Keratinocyte (primary cell): Measurements from ENCODE around the gene STON2. TPM values are rescaled to one million over a fixed set of nuclear protein-coding genes. Genes with fewer than 3 reads are reported as not detected.
A peak's percentile ranks its signal among the peaks of the same experiment; 100 is the strongest.

Source experiments
- DNase-seq: peaks from one replicate; pipeline ENCODE4 v3.0.0-alpha.2; 2011; ENCODE audit warnings: low read depth, missing footprints, low spot score
- FAIRE-seq: peaks from 2 replicates; lab custom pipeline; 2011; peaks lifted over from hg19 to GRCh38; lab: Jason Lieb, UNC
- H2AFZ ChIP-seq: 2 replicates; pipeline ENCODE4 v1.6.0; 2012; ENCODE audit warnings: low read length, control low read depth, inconsistent platforms; ENCODE audit not compliant: control insufficient read depth
- H3K27ac ChIP-seq: 2 replicates; pipeline ENCODE4 v1.5.1; 2011; ENCODE audit warnings: low read length; ENCODE audit not compliant: control insufficient read depth, insufficient read depth
- H3K27me3 ChIP-seq: 3 replicates; pipeline ENCODE4 v1.6.0; 2011; ENCODE audit warnings: low read length; ENCODE audit not compliant: control insufficient read depth, insufficient read depth; ENCODE audit errors: extremely low read depth
- H3K36me3 ChIP-seq, 2 experiments: 2 replicates in 1 of 2; 3 replicates in 1 of 2; pipeline ENCODE4 v1.5.1; 2011; ENCODE audit warnings: low read length in 2 of 2, mild to moderate bottlenecking in 1 of 2; ENCODE audit not compliant: control insufficient read depth in 2 of 2, insufficient read depth in 2 of 2; ENCODE audit errors: extremely low read depth in 1 of 2
- H3K4me1 ChIP-seq: 3 replicates; pipeline ENCODE4 v1.5.1; 2011; ENCODE audit warnings: low read length; ENCODE audit not compliant: control insufficient read depth, insufficient read depth; ENCODE audit errors: extremely low read depth
- H3K4me2 ChIP-seq: 3 replicates; pipeline ENCODE4 v1.6.0; 2011; ENCODE audit warnings: low read depth, low read length; ENCODE audit not compliant: control insufficient read depth, insufficient read depth; ENCODE audit errors: extremely low read depth
- H3K4me3 ChIP-seq, 3 experiments: fragments of 200-600 bp in 1 of 3; sonication (generic) in 1 of 3; 2 replicates in 2 of 3; 3 replicates in 1 of 3; pipeline ENCODE4 v1.5.1; 2011 to 2016; ENCODE audit warnings: low read length in 3 of 3, mild to moderate bottlenecking in 3 of 3, control low read depth in 2 of 3, inconsistent platforms in 1 of 3, low read depth in 1 of 3, mixed read lengths in 1 of 3, mixed run types in 1 of 3, moderate library complexity in 1 of 3; ENCODE audit not compliant: control insufficient read depth in 2 of 3, insufficient read depth in 2 of 3; ENCODE audit errors: extremely low read depth in 1 of 3
- H3K79me2 ChIP-seq: 2 replicates; pipeline ENCODE4 v1.6.0; 2012; ENCODE audit warnings: low read length; ENCODE audit not compliant: control insufficient read depth, insufficient read depth
- H3K9ac ChIP-seq: 3 replicates; pipeline ENCODE4 v1.6.0; 2011; ENCODE audit warnings: low read length; ENCODE audit not compliant: control insufficient read depth, insufficient read depth; ENCODE audit errors: extremely low read depth
- H3K9me1 ChIP-seq: 3 replicates; pipeline ENCODE4 v1.6.0; 2011; ENCODE audit warnings: low read length; ENCODE audit not compliant: control insufficient read depth, insufficient read depth; ENCODE audit errors: extremely low read depth
- H3K9me3 ChIP-seq: 2 replicates; pipeline ENCODE4 v1.5.1; 2012; ENCODE audit warnings: low read depth, low read length; ENCODE audit not compliant: control insufficient read depth
- H4K20me1 ChIP-seq: 3 replicates; pipeline ENCODE4 v1.6.0; 2011; ENCODE audit warnings: low read length; ENCODE audit not compliant: control insufficient read depth, insufficient read depth; ENCODE audit errors: extremely low read depth
- CTCF ChIP-seq, 3 experiments: IDR thresholded peaks in 1 of 3; conservative IDR thresholded peaks in 1 of 3; optimal IDR thresholded peaks in 1 of 3; 2 replicates in 2 of 3; 3 replicates in 1 of 3; pipeline versions ENCODE3 to v1.5.1; 2011; ENCODE audit warnings: low read length in 3 of 3, mild to moderate bottlenecking in 3 of 3, moderate library complexity in 2 of 3, control low read depth in 1 of 3, inconsistent platforms in 1 of 3; ENCODE audit not compliant: insufficient read depth in 2 of 3; ENCODE audit errors: extremely low read depth in 1 of 3
- EZH2 ChIP-seq: IDR thresholded peaks from one replicate; pipeline ENCODE4 v1.6.1; 2012; ENCODE audit warnings: inconsistent platforms, mild to moderate bottlenecking, low read length, moderate library complexity
- dilution Hi-C: fragments of 300-500 bp; cut with MboI; formaldehyde crosslinking; loops from one replicate; pipeline ENCODE4 v1.7.0; 2020; ENCODE audit warnings: low sequenced_read_pairs; ENCODE audit not compliant: extremely low pct_ligation_motif_present
- polyA plus RNA-seq, 5 experiments: library from polyadenylated mRNA; depleted of rRNA in 3 of 5; stranded (reverse) in 3 of 5; stranded (forward) in 1 of 5; unstranded in 1 of 5; fragments of >200 nt; gene quantifications; 1 replicate in 1 of 5; 2 replicates in 3 of 5; 3 replicates in 1 of 5; pipeline versions ENCODE4 v1.2.1 to v1.2.3, GENCODE V29; 2011 to 2012; ENCODE audit warnings: missing spikeins in 2 of 5, low read depth in 1 of 5, low replicate concordance in 1 of 5

STON2 gene
- polyA plus RNA-seq, 1 donor (not counting 4 experiments of a cell fraction or from before 2014, with no cell fraction given): 82.3 TPM

- FAIRE-seq (no peak), DNase-seq (no peak)
- no peaks in the 10 kb centered on the region for H4K20me1 ChIP-seq
- H3K79me2 ChIP-seq: no peaks in the 10 kb centered on the region
- H3K9me3 ChIP-seq: no peaks in the 10 kb centered on the region
- H3K4me1 ChIP-seq: no peaks in the 10 kb centered on the region
- H3K27me3 ChIP-seq: no peaks in the 10 kb centered on the region
- H3K4me2 ChIP-seq: peak overlapping the region; percentile 22
- no peak overlapping the region for H3K27ac ChIP-seq
- H3K9me1 ChIP-seq: no peaks in the 10 kb centered on the region
- H2AFZ ChIP-seq: peak overlapping the region; percentile 25
- dilution Hi-C loops: no loop called here
- H3K9ac ChIP-seq: no peak overlapping the region
- no peaks in the 10 kb centered on the region for H3K36me3 ChIP-seq
- TF ChIP-seq EZH2 (no peak), CTCF (optimal IDR thresholded peaks at IDR 0.05 in 1 of 3, IDR thresholded peaks at IDR 0.05 in 1 of 3, conservative IDR thresholded peaks at IDR 0.05 in 1 of 3; ENCODE audit: extremely low read depth in 1 of 3, insufficient read depth in 2 of 3, low read length in 3 of 3) (no peak)
- H3K4me3 ChIP-seq: no peak overlapping the region
Measured at GRCh38 chr14:81449114-81449513, 49.0 kb upstream of the STON2 start.

GRCh38 chr14:81447021-81447764, 47.1 kb upstream of the STON2 start:
- Histone ChIP-seq H2AFZ (no peak overlapping the region), H3K79me2 (no peaks in the 10 kb centered on the region), H3K27me3 (peaks cover 5% of the 10 kb centered on the region), H4K20me1 (no peaks in the 10 kb centered on the region), H3K9ac (no peak overlapping the region), H3K4me2 (no peak overlapping the region), H3K36me3 (no peaks in the 10 kb centered on the region), H3K9me3 (no peaks in the 10 kb centered on the region), H3K9me1 (no peaks in the 10 kb centered on the region), H3K27ac (no peak overlapping the region), H3K4me3 (no peak overlapping the region), H3K4me1 (no peaks in the 10 kb centered on the region)
- no peak for FAIRE-seq
- no peak for TF ChIP-seq CTCF (optimal IDR thresholded peaks at IDR 0.05 in 1 of 3, IDR thresholded peaks at IDR 0.05 in 1 of 3, conservative IDR thresholded peaks at IDR 0.05 in 1 of 3; ENCODE audit: extremely low read depth in 1 of 3, insufficient read depth in 2 of 3, low read length in 3 of 3)
- no peak for TF ChIP-seq EZH2
- no peak for DNase-seq
- dilution Hi-C loops: no loop called here
